T-helper 22 cell (primary cell): ENCODE results near the gene CYP27C1.

Source experiments
- DNase-seq: peaks from one replicate; pipeline ENCODE4 v3.0.0-alpha.2; 2020; ENCODE audit warnings: low read depth

Gene CYP27C1

DNA sequence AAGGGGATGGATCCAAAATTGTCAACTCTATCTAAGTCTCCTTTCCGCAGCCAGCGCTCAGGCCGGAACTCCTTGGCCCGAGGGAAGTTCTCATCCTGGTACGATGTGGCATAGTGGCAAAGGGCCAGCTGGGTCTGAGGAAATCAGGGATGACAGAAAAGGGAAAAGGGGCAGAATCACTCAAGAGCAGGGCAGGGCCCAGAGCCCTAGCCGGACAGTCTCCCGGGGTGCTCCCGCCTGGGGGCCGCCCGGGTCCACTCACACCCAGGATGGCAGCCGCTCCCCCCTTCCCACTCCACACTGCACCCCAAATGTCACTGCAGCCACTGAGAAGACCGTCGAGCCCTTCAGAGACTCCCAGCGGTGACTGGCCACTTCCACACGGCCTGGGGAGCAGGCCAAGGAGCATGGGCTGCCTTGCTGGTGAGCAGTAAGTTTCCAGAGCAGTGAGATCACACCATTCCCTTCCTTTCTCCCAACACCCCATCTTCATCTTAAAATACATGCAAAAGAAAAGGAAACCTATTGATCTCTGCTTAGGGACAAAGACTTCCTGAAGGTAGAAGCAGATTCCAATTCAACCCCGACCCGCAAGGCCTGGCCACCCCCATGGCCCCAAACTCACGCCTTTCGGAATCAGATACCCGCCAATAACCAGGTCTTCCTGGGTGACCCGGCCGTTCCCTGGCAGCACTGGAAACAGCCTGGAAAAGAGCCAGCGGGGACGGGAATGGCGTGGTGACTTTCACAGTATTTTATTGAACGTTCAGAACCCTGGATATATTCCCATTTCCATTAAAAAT lies 26.7 kb downstream of the CYP27C1 start:
- no peak for DNase-seq

DNA sequence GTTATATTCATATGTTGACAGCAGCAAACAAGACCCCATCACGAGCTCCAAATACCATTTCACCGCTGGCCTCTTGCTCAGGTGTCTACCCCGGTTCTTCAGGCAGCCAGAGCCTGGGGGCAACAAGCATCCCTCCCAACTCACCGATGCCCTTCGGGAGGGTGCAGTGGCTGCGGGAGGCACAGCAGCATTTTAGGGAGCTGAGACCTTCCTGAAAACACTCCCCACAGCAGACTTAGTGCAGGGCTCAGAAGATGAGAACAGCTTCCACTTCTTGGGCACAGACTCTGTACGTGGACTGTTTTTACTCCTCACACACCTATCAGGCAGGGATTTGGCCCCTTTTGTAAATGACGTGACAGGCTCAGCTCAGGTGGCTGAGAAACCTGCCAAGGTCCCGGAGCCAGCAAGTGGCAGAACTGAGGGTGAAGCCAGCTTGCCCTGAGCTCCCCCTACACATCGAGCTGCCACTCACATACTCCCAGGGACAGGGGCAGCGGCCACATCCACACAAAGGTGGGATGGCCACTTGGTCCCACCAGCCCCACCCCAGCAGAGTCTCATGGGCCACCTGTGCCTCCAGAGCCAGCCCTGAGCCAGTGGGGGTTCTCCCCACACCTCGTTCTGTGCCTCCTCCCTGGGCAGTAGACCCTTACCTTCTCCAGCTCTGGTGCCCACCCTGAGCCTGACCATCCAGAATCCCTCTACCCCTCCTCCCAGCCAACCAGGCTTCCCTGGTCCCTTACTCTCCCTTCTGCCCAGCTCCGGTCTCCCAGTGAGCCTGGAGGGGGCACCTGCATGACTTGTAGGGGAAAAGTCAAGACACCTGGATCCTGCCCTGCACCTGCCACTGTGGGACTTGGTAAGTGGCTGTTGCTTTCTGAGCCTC lies 28.5 kb downstream of the CYP27C1 start:
- no peak for DNase-seq

DNA sequence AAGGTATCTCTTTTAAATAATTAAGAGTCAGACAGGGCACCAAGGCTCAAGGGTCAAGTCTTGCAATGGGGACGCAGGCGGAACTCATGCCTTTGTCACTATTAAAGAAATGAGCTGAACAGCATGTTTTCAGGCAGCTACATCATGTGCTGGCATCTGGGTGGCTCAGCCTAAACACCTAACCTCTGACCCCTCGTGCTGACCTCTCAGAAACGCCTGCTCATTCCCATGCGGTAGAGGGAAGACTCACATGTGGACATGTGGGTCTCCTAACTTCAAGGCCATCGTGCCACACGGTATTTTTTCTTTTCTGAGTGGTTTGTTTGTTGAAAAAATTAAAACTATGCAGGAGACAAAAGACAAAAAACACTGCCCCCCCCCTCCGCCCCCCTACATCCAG lies 31.3 kb downstream of the CYP27C1 start:
- DNase-seq: no peak

DNA sequence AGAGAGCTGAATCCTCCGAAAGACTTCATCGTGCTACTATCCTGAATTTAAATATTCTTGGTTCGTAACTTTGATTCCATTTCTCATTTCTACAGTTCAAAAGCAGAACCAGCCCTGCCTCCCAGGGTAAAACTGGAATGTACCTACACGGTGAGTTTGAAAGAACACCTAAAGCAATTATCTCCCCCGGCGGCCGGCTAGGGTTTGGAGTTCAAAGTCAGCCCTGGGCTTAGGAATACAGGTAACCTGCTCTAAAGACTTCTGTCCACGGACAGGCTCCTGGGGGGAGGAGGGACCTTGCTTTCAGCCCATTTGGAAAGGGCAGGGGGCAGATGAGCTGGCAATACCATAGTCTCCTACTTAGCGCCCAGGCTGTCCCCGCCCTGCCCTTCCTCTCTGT lies 32.3 kb downstream of the CYP27C1 start:
- no peak for DNase-seq

DNA sequence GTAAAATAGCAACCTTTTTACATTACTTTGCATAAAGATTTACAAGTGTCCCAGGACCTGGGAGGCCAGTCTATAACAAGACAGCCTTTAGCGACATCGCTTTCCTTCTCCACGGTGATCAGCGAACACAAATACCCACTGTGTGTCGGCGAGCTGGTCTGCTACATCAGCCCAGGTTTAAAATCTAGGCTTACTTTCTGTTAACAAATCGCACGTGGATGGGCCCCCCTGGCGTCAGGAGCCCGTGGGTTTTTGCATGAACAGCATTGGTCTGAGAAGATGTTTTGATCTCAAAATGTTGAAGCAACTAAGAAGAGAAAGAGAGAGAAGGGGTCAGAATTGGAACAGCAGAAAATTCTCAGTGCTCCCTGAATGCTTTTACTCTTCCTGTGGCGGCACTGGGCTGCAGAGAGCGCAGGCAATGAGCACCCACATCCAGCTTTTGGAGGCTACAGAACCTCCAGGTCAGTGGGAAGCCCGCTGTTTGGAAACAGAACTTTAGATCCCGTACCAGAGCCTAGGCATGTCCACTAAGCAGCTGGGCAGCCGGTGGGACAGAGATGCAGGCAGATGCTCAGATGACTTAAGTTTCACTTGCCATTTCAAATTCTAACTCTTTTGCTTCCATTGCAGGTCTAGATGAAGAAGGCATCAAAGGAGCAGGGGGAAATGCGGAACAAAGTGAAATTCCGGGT lies 32.9 kb downstream of the CYP27C1 start:
- no peak for DNase-seq

DNA sequence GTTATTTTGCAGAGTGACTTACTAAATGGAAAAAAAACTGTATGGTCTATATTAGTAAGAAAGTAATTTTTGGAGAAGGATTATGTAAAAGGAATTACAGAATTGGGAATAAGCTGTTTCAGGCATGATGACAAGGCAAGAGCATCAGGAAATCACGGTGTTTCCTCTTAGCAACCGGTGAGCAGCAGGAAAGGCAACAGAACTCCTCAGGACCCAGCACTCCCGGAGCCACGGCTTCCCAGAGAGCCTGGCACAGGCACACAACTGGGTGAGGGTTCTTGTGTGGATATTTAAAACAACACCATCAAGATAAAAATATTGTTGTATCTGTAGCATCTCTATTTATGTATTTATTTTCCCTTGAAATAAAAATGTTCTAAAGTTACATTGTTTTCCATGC lies 34.4 kb downstream of the CYP27C1 start:
- no peak for DNase-seq

DNA sequence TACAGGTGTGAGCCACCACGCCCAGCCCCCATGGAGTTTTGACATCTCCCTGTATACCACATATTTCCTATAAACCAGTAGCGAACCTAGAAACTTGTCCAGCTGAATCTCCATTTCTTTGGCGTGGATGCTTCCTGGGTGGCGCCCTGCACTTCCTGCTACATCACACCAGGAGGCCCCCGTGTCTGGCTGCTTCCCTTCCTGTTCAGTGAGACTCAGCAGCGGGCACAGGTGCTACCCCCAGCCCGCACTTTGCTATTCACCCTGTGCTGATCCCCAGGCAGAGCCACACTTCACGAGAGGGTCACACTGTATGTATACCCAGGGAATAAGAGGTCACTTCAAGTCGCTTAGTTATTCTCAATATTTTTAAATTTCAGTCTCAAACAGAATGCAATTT lies 35.0 kb downstream of the CYP27C1 start:
- DNase-seq: no peak

DNA sequence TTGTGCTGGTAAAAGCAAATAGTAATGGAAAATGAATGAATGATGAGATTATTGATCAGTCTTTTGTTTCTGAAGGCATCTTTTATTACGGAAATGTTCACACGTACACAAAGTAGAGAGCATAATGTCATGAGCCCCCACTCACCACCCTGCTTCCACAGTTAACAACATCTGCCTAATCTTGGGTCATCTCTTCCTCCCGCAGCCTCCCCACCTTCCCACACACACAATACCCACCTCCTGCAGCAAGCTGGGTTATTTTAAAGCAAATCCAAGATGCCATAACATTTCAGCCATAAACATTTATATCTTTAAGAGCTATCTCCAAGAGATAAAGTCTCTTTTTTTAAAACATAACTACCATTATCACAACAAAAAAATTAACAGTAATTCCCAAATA lies 36.3 kb downstream of the CYP27C1 start:
- DNase-seq: no peak

DNA sequence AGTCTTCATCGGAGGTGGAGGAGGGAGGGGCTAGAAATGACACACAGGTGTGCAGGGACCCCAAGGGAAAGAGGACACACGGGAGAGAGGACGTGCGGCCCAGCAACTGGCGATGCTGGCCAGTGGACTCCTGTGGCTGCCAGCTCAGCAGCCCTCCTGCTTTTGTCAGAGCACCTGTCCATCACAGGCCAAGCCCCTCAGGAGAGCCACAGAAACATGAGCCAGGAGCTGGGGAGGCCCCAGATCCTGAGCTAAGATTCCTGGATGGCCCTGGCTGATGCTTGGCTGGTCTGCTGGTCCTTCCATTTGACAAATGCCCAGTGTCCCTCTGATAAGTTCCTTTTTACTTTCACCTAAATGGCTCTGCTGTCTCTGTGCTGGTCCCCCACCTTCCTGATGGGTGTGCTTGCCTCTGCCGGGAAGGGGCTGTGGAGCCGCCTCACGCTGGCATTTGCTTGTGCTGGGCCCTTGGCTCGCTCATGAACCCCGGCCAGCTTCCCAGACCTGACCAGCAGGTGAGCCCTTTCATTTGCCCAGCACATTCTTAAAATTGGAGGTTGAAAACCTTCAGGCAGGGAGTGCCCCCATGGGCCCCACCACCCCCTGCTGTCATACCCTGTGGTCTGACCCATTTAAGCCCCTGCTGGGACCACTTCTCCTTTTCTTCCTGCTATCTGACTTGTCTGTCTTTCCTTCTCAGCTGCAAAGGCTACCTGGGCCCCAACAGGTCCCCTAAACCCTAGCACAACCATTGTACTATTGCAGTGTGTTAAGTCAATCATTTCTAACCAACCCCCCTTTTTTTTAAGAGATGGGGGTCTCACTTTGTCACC lies 37.3 kb downstream of the CYP27C1 start:
- no peak for DNase-seq

DNA sequence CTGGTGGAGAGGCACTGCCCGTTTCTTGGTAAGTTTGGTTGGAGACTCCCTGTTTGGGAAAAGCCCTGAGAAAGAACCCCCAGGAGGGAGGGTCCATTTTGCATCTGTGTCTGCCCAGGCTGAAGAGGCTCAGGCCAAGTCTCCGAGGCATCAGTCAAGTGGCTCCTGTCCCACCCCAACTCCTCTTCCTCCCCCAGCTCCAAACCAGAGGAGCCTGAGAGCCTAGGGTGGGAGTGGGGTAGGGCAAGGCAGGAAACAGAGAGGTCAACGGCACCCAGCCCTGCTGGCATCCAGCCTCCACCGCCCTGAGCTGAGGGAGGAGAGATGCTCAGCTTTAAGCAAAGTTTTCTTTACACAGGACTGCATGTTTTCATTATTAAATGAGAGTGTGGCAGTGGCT lies 38.2 kb downstream of the CYP27C1 start:
- DNase-seq: no peak

DNA sequence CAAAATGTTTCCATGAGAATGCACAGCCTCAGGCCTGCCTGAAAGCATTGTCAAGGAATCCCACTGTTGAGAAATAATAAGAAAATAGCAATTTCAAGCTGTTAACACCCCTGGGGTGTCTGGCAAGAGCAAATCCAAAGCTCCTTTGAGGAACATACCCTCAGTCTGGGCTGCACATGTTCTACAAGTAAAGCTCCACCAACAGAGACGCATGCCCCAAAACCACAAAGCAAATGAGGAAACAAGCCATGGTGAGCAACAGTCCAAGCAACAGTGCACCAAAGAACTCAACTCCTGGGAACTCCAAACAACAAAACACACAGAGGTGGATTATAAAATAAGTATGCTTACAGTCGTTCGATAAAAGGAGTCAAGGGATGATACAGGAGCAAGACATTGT lies 40.3 kb downstream of the CYP27C1 start:
- no peak for DNase-seq

DNA sequence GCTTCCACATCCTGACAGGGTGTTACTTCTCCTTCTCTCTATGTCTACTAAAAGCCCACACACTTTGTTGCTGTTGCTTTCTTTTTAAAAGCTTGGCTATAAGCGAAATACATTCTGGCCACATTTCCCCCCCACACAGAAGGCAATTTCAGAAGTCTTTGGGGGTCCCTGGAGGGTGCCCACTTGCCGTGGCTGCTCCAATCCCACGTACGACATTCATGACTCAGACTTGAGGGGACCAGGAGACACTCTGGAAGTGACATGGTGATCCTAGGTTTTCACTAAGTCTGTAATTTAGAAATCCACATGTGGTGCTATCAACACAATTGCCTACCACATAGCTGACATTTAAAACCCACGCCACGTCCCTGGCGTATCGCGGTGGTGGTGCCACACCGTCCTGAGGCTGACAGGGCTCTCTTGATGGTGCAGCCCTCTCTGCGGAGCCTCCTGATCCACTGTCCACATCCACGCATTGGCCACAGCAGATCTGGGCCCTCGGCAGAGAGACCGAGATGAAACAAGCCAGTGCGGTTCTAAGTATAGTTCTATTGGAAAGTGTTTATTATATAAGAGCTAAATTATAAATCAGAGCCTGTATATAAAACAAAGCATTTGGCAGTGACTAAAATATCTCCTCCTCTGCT lies 42.4 kb downstream of the CYP27C1 start:
- no peak for DNase-seq

DNA sequence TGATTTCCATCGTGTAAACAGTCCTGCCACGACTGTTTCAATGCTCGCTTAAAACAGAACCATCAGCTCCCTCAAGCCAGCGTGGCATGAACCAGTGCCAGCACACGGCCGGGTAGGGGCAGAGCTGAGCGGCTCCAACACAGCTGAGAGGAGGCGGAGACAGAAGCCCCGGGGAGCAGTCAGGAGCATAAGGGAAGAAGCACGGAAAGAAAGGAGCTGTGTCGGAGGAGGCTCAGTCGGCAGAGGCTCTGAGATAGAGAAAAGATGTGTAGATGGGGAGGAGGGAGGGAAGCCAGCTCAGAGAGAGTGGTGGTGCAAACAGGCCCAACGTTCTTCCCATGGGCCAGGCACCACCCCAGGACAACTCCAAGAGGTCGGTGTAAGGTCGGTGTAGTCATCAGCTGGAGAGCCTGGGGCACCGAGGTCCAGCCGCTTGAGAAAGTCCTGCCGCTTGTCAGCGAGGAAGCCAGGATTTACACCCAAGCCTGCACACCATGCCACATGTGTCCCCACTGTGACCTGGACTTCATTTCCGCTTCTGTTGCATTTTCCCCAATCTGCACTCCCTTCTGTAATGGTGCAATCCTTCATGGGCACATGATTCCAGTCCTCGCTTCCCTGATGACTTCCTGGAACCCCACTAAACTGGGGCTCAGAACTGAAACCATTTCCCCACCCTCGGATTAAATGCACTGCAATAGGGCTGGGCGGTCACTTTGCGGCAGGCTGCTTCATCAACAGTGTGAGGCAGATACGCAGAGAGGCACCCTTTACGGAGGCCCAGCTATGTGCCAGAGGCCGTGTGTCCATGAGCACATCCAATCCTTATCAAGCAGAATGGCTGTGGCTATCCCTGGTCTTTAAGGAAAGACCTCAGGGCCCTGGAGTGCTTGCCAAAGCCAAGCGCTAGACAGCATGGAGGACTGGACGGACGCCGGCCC lies 43.5 kb downstream of the CYP27C1 start:
- DNase-seq: no peak

DNA sequence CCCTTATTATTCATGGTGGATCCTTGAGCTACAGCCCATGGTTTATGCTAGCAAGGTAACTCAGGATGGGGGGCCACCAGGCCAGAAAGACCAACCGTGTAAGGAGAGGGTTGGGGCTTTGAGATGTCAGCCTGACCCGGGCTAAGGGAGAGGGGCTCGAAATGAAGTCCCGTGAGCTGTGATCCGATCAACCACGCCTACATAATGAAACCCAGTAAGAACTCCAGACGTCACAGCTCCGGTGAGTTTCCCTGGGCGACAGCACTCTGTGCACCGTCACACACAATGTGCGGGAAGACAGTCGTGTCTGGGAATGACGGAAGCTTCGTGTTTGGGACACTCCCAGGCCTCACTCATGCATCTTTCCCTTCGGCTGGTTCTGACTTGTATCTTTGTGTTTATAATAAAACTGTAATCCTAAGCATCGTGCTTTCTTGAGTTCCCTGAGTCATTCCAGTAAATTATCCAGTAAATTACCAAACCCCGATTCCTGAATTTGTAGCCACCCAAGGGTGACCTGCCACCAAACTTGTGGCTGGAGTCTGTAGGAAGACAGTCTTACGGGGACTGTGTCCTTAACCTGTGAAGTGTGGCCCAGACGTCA lies 44.2 kb downstream of the CYP27C1 start:
- DNase-seq: no peak

DNA sequence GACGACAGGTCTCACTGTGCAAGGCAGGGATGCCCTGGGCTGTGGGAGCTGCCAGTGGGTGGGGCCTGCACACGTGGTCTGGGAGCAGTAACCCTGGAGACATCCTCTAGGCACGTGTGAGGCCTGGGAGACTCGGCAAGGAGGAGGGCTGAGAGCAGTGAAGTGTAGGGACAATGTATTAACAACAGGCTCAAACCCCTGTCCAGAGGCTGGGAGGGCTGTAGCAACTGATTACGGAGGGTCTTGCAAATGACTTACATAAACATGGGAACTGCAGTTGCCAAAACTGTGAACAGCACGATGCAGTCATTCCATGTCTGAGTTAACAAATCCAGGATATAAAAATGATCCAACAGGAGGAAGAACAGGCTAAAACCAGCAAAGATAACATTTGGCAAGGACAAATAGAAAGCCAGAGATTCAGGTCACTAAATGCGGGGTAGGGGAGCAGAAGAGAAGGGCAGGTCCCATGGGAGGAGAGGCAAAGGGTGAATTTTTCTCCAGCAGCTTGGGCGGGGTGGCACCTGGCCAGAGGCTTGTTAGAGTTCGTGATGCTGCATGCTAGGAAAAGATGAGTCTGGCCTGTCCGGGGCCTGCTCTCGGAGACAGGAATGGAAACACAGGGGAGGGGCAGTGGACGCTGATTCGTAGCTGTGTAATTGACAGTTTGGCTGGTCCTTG lies 44.9 kb downstream of the CYP27C1 start:
- DNase-seq: no peak

DNA sequence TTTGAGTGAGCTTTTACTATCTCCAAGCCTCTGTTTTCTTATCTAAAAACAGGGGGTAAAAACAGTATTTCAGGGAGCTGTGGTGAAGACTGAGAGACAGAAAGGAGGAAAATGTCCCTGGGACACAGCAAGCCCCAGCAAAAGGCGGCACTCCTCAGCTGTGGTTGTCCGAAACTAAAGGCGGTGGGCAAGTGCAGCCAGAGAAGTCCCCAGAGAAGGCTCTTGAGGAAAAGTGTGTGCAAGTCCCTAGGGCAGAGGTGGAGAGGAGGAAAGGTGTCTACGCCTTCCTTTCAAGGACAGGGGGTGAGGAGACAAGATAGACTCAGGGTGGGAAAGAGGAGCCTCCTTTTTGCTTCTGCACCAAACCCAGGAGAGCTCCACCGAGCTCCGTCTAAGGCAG lies 45.5 kb downstream of the CYP27C1 start:
- no peak for DNase-seq

DNA sequence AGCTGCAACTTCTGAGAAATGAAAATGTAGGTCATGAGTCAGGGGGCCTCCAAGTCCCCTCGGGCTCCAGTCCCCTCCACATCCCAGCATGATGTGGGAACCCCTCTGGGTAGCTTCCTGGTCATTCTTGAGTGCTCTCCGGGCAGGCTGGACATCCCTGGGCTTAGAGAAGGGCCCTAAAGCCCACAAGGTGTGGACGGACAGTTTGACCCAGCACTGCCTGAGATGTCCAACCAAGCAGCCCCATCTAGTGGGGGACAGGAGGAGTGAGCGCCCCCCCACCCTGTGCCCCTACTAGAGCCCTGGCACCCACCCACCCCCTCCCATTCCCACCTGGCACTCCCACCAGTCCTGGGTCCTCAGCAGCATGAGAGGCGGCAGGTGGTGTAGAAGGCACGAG lies 46.0 kb downstream of the CYP27C1 start:
- no peak for DNase-seq

DNA sequence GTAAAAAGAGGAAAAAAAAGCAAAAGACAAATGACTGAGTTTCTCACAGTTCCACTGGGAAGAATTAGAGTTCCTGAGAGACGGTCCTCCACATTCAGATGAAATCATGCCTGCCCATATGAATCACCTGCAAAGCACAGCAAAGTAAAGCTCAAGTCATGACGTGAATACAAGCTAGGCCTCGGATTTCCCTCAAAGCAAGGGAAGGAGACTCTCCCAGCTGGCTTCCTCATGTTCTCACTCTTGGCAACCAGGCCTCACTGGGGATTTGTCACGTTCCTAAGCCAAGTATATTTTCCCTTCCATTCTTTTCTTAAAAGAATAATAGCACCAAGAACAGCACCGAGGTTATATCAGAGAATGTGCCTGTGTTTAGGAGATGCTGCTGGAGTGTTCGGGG lies 47.0 kb downstream of the CYP27C1 start:
- DNase-seq: no peak

DNA sequence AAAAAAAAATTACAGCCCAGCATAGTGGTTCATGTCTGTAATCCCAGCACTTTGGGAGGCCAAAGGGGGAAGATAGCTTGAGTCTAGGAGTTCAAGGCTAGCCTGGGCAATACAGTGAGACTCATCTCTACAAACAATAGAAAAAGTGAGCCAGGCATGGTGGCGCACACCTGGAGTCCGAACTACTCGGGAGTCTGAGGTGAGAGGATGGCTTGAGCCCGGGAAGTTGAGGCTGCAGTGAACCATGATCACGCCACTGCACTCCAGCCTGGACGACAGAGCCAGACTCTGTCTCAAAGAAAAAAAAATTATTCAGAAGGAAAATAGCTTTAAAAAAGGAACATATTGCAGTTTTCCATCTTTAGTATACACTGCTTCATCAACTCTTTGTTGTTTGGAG lies 47.8 kb downstream of the CYP27C1 start:
- no peak for DNase-seq
